HG03565 (cell line): ENCODE measurements around the gene ARID5A.
"Not testable (repeated sequence)": the region's sequence is repeated elsewhere in the genome, so short reads cannot be mapped to it uniquely, and the experiment has no call there.

Experiments used
- ATAC-seq: cut with Tn5 transposase; IDR thresholded peaks from one replicate; pipeline ENCODE4 v1.9.1; 2021; ENCODE audit warnings: mild to moderate bottlenecking, moderate library complexity; ENCODE audit not compliant: unreplicated experiment

The ARID5A gene

GRCh38 chr2:96536445-96537065 lies at the start of gene ARID5A:
Gene ARID5A (plus strand): TSS chr2:96536752. CDS start chr2:96536827, 75 bp downstream.
- peak; percentile 32 for ATAC-seq

GRCh38 chr2:96489261-96489660 lies 47.3 kb upstream of the ARID5A start:
- no peak for ATAC-seq

- no peak for ATAC-seq
Measured at GRCh38 chr2:96489663-96490062, 46.9 kb upstream of the ARID5A start.

- no peak for ATAC-seq
Measured at GRCh38 chr2:96491860-96492497, 44.6 kb upstream of the ARID5A start.

- ATAC-seq = no peak
Measured at GRCh38 chr2:96493072-96493471, 43.5 kb upstream of the ARID5A start.

GRCh38 chr2:96494188-96494587 lies 42.4 kb upstream of the ARID5A start:
- ATAC-seq = no peak

GRCh38 chr2:96495982-96496629 lies 40.4 kb upstream of the ARID5A start:
- ATAC-seq = no peak

- no peak for ATAC-seq
Measured at GRCh38 chr2:96498021-96498431, 38.5 kb upstream of the ARID5A start.

- not testable (repeated sequence) for ATAC-seq
Measured at GRCh38 chr2:96498611-96499010, 37.9 kb upstream of the ARID5A start.

- no peak for ATAC-seq
Measured at GRCh38 chr2:96499061-96499960, 37.2 kb upstream of the ARID5A start.

GRCh38 chr2:96500385-96501066 lies 36.0 kb upstream of the ARID5A start:
- no peak for ATAC-seq

GRCh38 chr2:96501471-96501874 lies 35.1 kb upstream of the ARID5A start:
- no peak for ATAC-seq

- no peak for ATAC-seq
Measured at GRCh38 chr2:96501886-96502810, 34.4 kb upstream of the ARID5A start.

- ATAC-seq = no peak
Measured at GRCh38 chr2:96502891-96503636, 33.5 kb upstream of the ARID5A start.

- ATAC-seq = no peak
Measured at GRCh38 chr2:96503637-96504243, 32.8 kb upstream of the ARID5A start.

- ATAC-seq = no peak
Measured at GRCh38 chr2:96505231-96505889, 31.2 kb upstream of the ARID5A start, which contains the start of gene NEURL3. Gene NEURL3 (minus strand): TSS chr2:96505357. CDS start chr2:96505286, 71 bp downstream.

- ATAC-seq = no peak
Measured at GRCh38 chr2:96506016-96506906, 30.3 kb upstream of the ARID5A start.
